IPS-NIHi7 (cell line): ENCODE measurements around the gene AHR.
"Not testable (repeated sequence)": the region's sequence is repeated elsewhere in the genome, so short reads cannot be mapped to it uniquely, and the experiment has no call there.

Experiments
- DNase-seq: peaks from one replicate; pipeline ENCODE4 v3.0.0; 2012; ENCODE audit warnings: mixed read lengths; ENCODE audit errors: extremely low spot score

Gene AHR

DNA sequence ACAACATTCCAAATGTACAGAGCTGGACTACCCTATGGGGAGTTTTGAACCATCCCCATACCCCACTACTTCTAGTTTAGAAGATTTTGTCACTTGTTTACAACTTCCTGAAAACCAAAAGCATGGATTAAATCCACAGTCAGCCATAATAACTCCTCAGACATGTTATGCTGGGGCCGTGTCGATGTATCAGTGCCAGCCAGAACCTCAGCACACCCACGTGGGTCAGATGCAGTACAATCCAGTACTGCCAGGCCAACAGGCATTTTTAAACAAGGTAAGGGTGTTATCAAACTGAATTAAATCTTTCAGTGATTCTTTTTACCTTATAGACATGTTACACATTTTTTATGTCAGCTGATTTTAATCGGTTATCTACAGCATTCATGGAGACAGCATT lies 41.5 kb downstream of the AHR start:
- DNase-seq: no peak

DNA sequence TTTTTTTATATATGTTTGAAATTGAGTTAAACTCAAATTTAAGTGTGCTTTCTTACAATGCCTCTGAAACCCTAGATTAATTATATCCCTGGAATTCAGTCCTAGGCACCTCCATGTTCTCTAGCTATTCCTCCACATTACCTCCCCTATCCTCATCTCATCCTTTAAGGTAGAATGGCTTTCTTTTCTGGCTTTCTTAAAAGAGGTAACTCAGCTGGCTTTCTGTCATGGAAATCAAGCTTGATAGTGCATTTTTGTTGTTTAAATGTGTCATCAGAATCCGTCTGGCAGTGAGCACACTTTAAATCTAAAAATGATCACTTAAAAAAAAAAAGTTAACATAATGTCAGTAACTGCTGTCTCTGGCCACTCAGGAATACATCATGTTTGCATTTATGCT lies 42.2 kb downstream of the AHR start:
- DNase-seq: peak; percentile 12

DNA sequence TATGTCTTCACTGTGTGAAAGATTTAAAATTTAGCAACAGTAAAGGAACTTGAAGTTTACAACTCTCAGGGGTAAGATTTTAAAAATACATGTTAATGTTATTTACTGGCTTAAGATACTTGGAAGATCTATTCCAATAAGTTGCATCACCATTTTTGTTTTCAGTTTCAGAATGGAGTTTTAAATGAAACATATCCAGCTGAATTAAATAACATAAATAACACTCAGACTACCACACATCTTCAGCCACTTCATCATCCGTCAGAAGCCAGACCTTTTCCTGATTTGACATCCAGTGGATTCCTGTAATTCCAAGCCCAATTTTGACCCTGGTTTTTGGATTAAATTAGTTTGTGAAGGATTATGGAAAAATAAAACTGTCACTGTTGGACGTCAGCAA lies 44.3 kb downstream of the AHR start:
- DNase-seq: no peak

- DNase-seq: no peak
Observed at GRCh38 chr7:17347401-17347800, 48.9 kb downstream of the AHR start.

DNA sequence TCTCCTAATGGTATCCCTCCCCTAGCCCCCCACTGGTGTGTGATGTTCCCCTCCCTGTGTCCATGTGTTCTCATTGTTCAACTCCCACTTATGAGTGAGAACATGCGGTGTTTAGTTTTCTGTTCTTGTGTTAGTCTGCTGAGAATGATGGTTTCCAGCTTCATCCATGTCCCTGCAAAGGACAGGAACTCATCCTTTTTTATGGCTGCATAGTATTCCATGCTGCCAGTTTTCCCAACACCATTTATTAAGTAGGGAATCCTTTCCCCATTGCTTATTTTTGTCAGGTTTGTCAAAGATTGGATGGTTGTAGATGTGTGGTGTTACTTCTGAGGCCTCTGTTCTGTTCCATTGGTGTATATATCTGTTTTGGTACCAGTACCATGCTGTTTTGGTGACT lies 50.5 kb downstream of the AHR start:
- DNase-seq: not testable (repeated sequence)

GRCh38 chr7:17350321-17350720 lies 51.9 kb downstream of the AHR start:
- not testable (repeated sequence) for DNase-seq

DNA sequence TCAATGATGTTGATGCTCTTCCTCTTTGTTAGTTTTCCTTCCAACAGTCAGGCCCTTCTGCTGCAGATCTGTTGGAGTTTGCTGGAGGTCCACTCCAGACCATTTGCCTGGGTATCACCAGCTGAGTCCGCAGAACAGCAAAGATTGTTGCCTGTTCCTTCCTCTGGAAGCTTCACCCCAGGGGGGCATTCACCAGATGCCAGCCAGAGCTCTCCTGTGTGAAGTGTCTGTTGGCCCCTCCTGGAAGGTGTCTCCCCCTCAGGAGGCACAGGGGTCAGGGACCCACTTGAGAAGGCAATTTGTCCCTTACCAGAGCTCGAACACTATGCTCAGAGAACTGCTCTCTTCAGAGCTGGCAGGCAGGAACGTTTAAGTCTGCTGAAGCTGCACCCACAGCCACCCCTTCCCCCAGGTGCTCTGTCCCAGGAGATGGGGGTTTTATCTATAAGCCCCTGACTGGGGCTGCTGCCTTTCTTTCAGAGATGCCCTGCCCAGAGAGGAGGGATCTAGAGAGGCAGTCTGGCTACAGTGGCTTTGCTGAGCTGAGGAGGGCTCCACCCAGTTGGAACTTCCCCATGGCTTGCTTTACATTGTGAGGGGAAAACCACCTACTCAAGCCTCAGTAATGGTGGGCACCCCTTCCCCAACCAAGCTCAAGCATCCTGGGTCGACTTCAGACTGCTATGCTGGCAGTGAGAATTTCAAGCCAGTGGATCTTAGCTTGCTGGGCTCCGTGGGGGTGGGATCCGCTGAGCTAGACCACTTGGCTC lies 55.4 kb downstream of the AHR start:
- DNase-seq: not testable (repeated sequence)

- no peak for DNase-seq
Observed at GRCh38 chr7:17354473-17354872, 56.0 kb downstream of the AHR start.

DNA sequence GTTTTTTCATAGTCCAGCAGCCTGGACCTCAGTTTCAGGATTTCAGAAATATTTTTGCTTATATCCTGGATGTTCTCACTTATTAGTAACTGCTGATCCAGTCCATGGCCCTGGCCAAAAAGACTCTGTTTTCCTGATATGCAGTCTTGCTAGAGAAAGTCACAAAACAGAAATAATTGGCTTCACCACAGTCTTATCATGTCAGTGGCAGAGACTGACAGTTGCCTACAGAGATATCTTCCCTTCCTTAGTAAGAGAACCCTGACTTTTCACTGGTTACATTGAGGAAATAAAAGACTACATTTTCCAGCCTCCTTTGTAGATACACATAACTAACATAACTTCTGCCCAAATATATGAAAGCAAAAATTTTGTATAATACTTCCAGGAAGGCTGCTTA lies 56.6 kb downstream of the AHR start:
- DNase-seq: no peak

DNA sequence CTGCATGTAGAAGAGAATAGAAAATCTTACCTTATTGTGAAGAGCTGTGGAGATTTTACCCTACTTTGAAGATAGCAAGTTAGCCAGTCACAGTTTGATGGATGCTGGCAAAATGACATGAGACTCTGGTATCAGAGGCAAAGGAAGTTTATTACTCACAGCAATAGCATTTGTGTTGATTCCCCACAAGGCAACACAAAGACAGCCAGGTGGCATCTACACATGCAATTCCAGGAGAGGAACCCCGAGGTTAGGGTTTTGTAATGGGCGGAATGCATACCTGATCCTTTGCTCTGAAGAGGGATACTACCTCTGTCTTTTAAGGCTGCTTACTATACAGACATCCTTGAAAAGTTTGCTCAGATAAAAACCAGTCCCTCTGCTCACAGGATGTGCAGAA lies 59.5 kb downstream of the AHR start:
- DNase-seq: no peak

DNA sequence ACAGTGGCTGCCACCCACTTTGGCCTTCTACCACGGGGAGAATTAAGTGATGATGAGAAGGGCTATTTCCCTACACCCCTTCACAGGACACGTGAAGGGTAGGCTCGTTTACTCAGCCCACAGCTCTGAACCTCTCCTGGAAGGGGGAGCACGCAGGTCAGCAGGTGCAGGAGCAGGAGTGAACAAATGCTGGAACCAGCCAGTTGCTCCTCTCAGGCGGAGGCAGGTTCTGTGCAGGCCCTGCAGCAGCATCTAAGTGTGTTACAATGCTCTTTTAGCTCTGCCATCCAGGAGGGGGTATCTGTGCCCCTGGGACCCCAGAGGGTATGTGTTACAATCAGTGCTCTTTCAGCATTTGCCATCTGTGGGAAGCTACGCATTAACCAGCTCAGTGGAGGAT lies 61.2 kb downstream of the AHR start:
- no peak for DNase-seq

DNA sequence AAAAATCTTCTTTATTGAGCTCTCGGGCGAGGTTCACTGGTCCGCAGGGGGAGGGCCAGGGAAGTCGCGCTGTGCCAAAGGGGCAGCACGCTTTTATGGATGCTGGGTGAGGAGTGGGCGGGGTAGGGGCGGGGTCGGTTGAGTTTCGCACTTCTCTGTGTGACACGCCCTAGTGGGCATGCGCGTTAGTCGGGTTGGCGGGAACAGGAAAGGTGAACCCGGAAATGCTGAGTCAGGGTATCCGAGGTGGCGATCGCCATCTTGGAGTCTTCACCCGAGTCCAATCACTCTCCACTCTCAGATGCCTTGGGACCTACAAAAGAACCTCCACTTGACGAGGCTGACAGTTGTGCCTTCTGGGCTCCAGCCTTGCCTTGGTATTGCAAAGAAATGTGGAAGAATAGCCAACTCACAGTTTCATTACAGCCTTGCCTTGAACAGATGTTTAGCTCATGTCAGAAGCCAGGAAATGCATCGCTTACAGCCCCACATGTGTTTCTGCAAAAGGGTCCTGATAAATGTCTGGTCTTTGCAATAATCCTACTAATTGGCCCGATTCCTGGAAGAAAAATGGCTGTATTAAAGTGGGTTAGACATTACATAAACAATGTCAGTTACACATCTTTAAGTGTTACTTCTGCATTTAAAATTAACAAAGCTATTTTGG lies 64.1 kb downstream of the AHR start:
- DNase-seq: no peak

DNA sequence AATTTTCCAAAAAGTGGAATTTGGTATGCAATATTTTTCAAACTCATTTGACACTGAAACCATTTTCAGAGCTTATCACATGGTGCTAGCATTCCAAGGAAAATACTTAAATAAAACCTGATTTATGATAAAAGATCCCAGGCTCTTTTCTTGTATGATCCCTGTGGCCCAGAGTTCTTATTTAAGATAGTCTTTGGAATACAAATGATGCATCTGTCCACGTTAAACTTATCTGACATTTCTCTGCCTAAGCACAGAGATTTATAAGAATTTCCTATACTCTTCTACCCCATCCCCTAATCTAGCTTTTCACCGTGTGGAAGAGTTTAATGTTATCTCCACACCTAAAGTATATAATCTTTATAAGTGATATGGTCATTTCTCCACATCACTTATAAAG lies 66.2 kb downstream of the AHR start:
- DNase-seq: no peak

DNA sequence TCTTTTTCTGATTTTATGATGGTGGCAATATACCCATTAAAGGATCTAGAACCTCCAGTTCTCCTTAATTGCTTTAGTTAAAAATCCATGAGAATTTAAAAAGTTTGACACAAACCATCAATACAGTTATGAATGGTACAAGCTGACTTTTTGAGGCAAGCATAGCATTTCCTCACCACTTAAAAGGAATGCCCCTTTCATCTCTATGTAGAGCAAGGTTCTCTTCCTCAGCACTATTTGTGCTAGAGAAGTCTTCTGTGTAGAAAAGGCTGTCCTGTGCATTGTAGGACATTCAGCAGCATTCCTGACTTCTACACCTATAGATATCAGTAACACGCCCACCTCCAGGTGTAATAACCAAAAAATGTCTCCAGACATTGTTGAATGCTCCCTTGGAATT lies 67.3 kb downstream of the AHR start:
- DNase-seq: no peak

GRCh38 chr7:17367502-17367901 lies 69.0 kb downstream of the AHR start:
- DNase-seq: no peak

DNA sequence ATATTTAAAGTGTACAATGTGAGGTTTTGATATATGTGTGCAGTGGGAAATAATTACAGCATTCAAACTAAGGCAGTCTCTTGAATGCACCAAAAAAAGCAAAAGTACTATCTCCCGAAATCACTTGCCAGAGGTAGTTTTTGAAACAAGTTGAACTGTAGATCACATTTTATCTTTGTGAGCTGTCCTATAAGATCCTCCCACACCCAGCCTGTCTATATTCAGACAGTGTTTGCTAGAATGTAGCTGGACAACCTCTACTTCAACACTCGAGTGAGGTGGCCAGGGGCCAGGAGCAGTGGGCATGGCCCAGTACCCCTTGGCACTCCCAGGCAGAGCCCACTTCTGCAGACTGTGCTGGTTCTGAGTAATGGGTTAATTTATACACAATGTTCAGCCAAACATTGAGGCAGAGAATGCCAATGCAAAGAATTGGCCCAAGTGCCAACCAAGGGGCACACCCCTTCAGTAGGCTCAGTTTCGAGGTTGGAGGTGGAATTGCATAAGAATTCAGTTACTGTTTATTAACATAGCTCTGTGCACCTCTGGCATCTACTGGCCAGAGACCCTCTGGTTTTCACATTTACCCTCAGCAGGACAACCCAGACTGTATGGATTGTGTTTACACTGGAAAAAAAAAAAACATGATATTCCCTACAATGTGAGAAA lies 70.5 kb downstream of the AHR start:
- DNase-seq: no peak

GRCh38 chr7:17369691-17370426 lies 71.4 kb downstream of the AHR start:
- no peak for DNase-seq

- no peak for DNase-seq
Observed at GRCh38 chr7:17370901-17371585, 72.6 kb downstream of the AHR start.

- peak; percentile 26 for DNase-seq
Observed at GRCh38 chr7:17371671-17372524, 73.4 kb downstream of the AHR start.

DNA sequence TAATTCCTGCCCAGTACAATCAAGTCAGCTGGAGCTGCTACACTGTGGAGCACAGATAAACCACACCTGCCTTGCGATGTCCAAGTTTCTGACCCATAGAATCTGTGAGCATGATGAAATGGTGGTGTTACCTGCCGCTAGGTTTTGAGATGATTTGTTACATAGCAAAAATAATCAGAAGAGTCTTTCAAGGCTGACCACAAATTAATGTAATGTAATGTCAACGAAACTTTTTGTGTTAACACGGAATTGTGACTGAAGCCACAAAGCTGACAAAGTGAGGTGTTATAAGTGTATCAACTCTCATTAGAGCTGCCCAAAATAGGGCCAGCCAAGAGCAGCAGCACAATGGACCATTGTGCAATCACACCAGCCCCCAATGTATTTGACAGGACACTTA lies 75.7 kb downstream of the AHR start:
- no peak for DNase-seq

- DNase-seq: no peak
Observed at GRCh38 chr7:17374654-17375053, 76.2 kb downstream of the AHR start.
